K562 (cell line): ENCODE data around the gene TLCD1. TPM values are rescaled to one million over a fixed set of nuclear protein-coding genes. Genes with fewer than 3 reads are reported as not detected.

Experiments used
- ARID2 ChIP-seq: fragments of 450-650 bp; IDR thresholded peaks from 2 replicates; pipeline ENCODE4 v1.6.1; 2017; ENCODE audit warnings: antibody characterized with exemption, mild to moderate bottlenecking
- BHLHE40 ChIP-seq: IDR thresholded peaks from 2 replicates; pipeline ENCODE4 v1.6.1; 2011; ENCODE audit warnings: low read length, improper control_type of control experiment
- CEBPG ChIP-seq, 3 experiments: fragments of 200-800 bp in 1 of 3; sonication (Bioruptor generic) in 1 of 3; sonication (generic) in 1 of 3; formaldehyde crosslinking in 1 of 3; IDR thresholded peaks in 2 of 3; conservative IDR thresholded peaks in 1 of 3; 2 replicates each; pipeline versions ENCODE4 v1.6.1 to v1.8.0; 2016 to 2022; ENCODE audit warnings: missing compliant biosample characterization in 2 of 3, missing genetic modification characterization in 2 of 3, mild to moderate bottlenecking in 1 of 3, missing genetic modification reagents in 1 of 3
- ELF2 ChIP-seq: fragments of 250-450 bp; sonication (Bioruptor Pico); IDR thresholded peaks from 2 replicates; pipeline ENCODE4 v1.5.0; 2021; ENCODE audit warnings: mild to moderate bottlenecking
- GABPB1 ChIP-seq: sonication (generic); formaldehyde crosslinking; IDR thresholded peaks from 2 replicates; pipeline ENCODE4 v1.8.0; 2022; ENCODE audit warnings: mild to moderate bottlenecking, missing genetic modification reagents
- KDM4B ChIP-seq, 2 experiments: fragments of 450-650 bp in 1 of 2; sonication (generic) in 1 of 2; IDR thresholded peaks; 2 replicates each; pipeline ENCODE4 v1.6.1; 2016 to 2017; ENCODE audit warnings: borderline replicate concordance in 2 of 2, antibody characterized with exemption in 1 of 2, low read depth in 1 of 2, mild to moderate bottlenecking in 1 of 2
- MEF2A ChIP-seq: IDR thresholded peaks from 2 replicates; pipeline ENCODE4 v1.6.1; 2011; ENCODE audit warnings: low read depth, mild to moderate bottlenecking, low read length, moderate library complexity; ENCODE audit not compliant: control insufficient read depth
- MTA3 ChIP-seq: fragments of 450-650 bp; formaldehyde crosslinking; IDR thresholded peaks from 2 replicates; pipeline ENCODE4 v1.6.1; 2017; ENCODE audit warnings: mild to moderate bottlenecking, borderline replicate concordance
- NEUROD1 ChIP-seq: fragments of 150-350 bp; IDR thresholded peaks from 2 replicates; pipeline ENCODE4 v1.6.1; 2014; ENCODE audit warnings: borderline replicate concordance, low read length, low read depth; ENCODE audit not compliant: partially characterized antibody
- POLR2AphosphoS5 ChIP-seq: IDR thresholded peaks from 2 replicates; pipeline ENCODE4 v1.6.1; 2011; ENCODE audit warnings: mild to moderate bottlenecking, low read depth, low read length, moderate library complexity; ENCODE audit not compliant: control insufficient read depth, insufficient read depth
- SRF ChIP-seq, 2 experiments: fragments of 250-450, 450-650 bp in 1 of 2; sonication (Bioruptor Pico) in 1 of 2; sonication (generic) in 1 of 2; formaldehyde crosslinking; IDR thresholded peaks; 2 replicates each; pipeline versions ENCODE4 v1.5.0 to v1.5.1; 2020 to 2022; ENCODE audit warnings: mild to moderate bottlenecking in 1 of 2, missing genetic modification reagents in 1 of 2
- ZKSCAN3 ChIP-seq: fragments of 250-450 bp; sonication (Bioruptor Pico); IDR thresholded peaks from 2 replicates; pipeline ENCODE4 v1.4.0; 2020
- ZNF24 ChIP-seq: fragments of 450-650 bp; IDR thresholded peaks from 2 replicates; pipeline ENCODE4 v1.6.1; 2016
- polyA plus RNA-seq, 8 experiments: library from polyadenylated mRNA; depleted of rRNA in 4 of 8; stranded (reverse) in 5 of 8; unstranded in 3 of 8; fragments of >200 nt; fragmentation: Nextera tagmentation in 2 of 8; fragmentation: Illumina TruSeq in 1 of 8; extraction: Ambion mirVana in 2 of 8; extraction: Trizol in 1 of 8; gene quantifications; 2 replicates each; pipeline versions ENCODE4 v1.2.1 to v1.2.3, GENCODE V29; 2011 to 2014; ENCODE audit warnings: inconsistent platforms in 1 of 8, missing spikeins in 1 of 8
- total RNA-seq, 7 experiments: library from RNA; depleted of rRNA in 6 of 7; stranded (reverse); fragments of >200 nt in 6 of 7; fragmentation: Illumina TruSeq in 2 of 7; extraction: Trizol in 2 of 7; gene quantifications; 2 replicates each; pipeline versions ENCODE4 v1.2.1 to v1.2.3, GENCODE V29; 2011 to 2021; ENCODE audit warnings: low replicate concordance in 1 of 7
- TF ChIP-seq, protein P1 (sequence below): IDR thresholded peaks from 2 replicates; pipeline ENCODE4 v1.6.1; 2014; ENCODE audit warnings: antibody characterized with exemption
- TF ChIP-seq, protein P2 (sequence below): fragments of 250-450 bp; sonication (Bioruptor Pico); IDR thresholded peaks from 2 replicates; pipeline ENCODE4 v1.8.0; 2021; ENCODE audit warnings: moderate library complexity, mild to moderate bottlenecking, inconsistent platforms
- TF ChIP-seq, protein P3 (sequence below): sonication (generic); formaldehyde crosslinking; IDR thresholded peaks from 2 replicates; pipeline ENCODE4 v1.8.0; 2023; ENCODE audit warnings: mild to moderate bottlenecking, missing genetic modification reagents
- TF ChIP-seq, protein P4 (sequence below), 2 experiments: IDR thresholded peaks in 1 of 2; conservative IDR thresholded peaks in 1 of 2; 2 replicates each; pipeline ENCODE4 v1.6.1; 2016; ENCODE audit warnings: low read depth in 2 of 2, mild to moderate bottlenecking in 1 of 2, missing compliant biosample characterization in 1 of 2, missing genetic modification characterization in 1 of 2, moderate library complexity in 1 of 2
- TF ChIP-seq, protein P5 (sequence below): conservative IDR thresholded peaks from 2 replicates; pipeline ENCODE4 v1.6.1; 2011; ENCODE audit warnings: low read depth, mild to moderate bottlenecking, low read length; ENCODE audit not compliant: control insufficient read depth

TLCD1 gene
- total and polyA plus RNA-seq, 9 of the 15 experiments (the other 6 are each of a cell fraction or from before 2014, with no cell fraction given), result 6.8 to 37.7 (median 21.7) TPM

DNA sequence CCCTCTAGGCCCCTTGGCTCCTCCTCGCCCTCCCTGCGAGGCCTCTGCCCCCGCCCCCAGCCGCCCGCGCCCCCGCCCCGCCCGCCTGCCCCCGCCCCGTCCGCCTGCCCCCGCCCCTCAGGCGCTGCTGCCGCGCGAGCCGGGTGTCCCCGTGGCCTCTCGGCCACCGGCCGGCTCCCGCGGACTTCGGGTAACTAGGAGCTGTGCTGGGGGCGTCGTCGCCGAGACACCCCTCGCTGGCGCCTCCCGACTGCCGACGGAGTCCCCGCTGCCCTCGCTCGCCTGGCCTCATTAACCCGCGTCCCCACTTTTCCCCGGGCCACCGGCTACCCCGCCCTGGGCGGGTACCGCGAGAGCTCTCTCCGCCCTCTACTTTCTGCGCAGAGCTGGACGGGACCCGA lies at the start of gene TLCD1 (continued):
- TF ChIP-seq CEBPG (CRISPR knock-in tag; IDR thresholded peaks at IDR 0.05) (no peak), CEBPG (tag; conservative IDR thresholded peaks at IDR 0.05 in 1 of 2, IDR thresholded peaks at IDR 0.05 in 1 of 2) (no peak), ARID2 (no peak), MTA3 (no peak), SRF (CRISPR knock-in tag; IDR thresholded peaks at IDR 0.05) (no peak; a peak in 1 of 4 replicates), ZKSCAN3 (CRISPR knock-in tag) (no peak), KDM4B (IDR thresholded peaks at IDR 0.05; ENCODE audit: borderline replicate concordance in 2 of 2, low read depth in 1 of 2) (no peak; a peak in 1 of 4 replicates), MEF2A (no peak), ZNF24 (no peak), NEUROD1 (no peak), GABPB1 (CRISPR knock-in tag) (0 out of 2 replicates have a peak, but pooled peaks have one; percentile 10), POLR2AphosphoS5 (0 out of 2 replicates have a peak, but pooled peaks have one; percentile 29), BHLHE40 (no peak), ELF2 (no peak)
- TF ChIP-seq, protein P1, sequence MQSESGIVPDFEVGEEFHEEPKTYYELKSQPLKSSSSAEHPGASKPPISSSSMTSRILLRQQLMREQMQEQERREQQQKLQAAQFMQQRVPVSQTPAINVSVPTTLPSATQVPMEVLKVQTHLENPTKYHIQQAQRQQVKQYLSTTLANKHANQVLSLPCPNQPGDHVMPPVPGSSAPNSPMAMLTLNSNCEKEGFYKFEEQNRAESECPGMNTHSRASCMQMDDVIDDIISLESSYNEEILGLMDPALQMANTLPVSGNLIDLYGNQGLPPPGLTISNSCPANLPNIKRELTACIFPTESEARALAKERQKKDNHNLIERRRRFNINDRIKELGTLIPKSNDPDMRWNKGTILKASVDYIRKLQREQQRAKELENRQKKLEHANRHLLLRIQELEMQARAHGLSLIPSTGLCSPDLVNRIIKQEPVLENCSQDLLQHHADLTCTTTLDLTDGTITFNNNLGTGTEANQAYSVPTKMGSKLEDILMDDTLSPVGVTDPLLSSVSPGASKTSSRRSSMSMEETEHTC, result no peak
- TF ChIP-seq, protein P2, sequence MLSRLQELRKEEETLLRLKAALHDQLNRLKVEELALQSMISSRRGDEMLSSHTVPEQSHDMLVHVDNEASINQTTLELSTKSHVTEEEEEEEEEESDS (CRISPR knock-in tag), result no peak
- TF ChIP-seq, protein P3, sequence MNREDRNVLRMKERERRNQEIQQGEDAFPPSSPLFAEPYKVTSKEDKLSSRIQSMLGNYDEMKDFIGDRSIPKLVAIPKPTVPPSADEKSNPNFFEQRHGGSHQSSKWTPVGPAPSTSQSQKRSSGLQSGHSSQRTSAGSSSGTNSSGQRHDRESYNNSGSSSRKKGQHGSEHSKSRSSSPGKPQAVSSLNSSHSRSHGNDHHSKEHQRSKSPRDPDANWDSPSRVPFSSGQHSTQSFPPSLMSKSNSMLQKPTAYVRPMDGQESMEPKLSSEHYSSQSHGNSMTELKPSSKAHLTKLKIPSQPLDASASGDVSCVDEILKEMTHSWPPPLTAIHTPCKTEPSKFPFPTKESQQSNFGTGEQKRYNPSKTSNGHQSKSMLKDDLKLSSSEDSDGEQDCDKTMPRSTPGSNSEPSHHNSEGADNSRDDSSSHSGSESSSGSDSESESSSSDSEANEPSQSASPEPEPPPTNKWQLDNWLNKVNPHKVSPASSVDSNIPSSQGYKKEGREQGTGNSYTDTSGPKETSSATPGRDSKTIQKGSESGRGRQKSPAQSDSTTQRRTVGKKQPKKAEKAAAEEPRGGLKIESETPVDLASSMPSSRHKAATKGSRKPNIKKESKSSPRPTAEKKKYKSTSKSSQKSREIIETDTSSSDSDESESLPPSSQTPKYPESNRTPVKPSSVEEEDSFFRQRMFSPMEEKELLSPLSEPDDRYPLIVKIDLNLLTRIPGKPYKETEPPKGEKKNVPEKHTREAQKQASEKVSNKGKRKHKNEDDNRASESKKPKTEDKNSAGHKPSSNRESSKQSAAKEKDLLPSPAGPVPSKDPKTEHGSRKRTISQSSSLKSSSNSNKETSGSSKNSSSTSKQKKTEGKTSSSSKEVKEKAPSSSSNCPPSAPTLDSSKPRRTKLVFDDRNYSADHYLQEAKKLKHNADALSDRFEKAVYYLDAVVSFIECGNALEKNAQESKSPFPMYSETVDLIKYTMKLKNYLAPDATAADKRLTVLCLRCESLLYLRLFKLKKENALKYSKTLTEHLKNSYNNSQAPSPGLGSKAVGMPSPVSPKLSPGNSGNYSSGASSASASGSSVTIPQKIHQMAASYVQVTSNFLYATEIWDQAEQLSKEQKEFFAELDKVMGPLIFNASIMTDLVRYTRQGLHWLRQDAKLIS, result no peak; the same call in 1 of the 2 replicates
- TF ChIP-seq, protein P4, sequence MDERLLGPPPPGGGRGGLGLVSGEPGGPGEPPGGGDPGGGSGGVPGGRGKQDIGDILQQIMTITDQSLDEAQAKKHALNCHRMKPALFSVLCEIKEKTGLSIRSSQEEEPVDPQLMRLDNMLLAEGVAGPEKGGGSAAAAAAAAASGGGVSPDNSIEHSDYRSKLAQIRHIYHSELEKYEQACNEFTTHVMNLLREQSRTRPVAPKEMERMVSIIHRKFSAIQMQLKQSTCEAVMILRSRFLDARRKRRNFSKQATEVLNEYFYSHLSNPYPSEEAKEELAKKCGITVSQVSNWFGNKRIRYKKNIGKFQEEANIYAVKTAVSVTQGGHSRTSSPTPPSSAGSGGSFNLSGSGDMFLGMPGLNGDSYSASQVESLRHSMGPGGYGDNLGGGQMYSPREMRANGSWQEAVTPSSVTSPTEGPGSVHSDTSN (CRISPR knock-in tag; IDR thresholded peaks at IDR 0.05; ENCODE audit: low read depth), result no peak
- TF ChIP-seq, protein P4 (tag; conservative IDR thresholded peaks at IDR 0.05; ENCODE audit: low read depth), result no peak
- TF ChIP-seq, protein P5, sequence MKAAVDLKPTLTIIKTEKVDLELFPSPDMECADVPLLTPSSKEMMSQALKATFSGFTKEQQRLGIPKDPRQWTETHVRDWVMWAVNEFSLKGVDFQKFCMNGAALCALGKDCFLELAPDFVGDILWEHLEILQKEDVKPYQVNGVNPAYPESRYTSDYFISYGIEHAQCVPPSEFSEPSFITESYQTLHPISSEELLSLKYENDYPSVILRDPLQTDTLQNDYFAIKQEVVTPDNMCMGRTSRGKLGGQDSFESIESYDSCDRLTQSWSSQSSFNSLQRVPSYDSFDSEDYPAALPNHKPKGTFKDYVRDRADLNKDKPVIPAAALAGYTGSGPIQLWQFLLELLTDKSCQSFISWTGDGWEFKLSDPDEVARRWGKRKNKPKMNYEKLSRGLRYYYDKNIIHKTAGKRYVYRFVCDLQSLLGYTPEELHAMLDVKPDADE, result no peak
